ENCODE measurements around the gene MLANA. TPM values are rescaled to one million over a fixed set of nuclear protein-coding genes. Genes with fewer than 3 reads are reported as not detected.

Gene MLANA
- total RNA-seq, 1 donor = not detected

DNA sequence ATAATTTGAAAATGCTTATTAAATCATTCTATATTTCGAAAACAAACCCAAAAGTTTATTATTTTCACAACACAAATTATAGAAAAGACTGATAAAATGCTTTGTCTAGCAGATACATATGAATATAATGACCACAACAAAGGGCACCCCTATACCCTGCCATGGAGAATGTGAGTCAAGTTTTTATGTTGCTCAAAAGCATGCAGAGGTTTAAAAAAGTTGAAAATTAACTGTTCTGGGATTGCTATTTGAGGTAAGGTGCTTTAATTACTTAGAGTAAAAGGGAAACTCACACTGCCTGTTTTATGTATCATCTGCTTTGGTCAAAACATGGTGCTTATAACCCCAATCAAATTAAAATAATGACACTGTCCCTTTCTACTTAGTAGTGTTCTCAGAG is 41.0 kb downstream of the MLANA start:
- TF ChIP-seq, protein P1, sequence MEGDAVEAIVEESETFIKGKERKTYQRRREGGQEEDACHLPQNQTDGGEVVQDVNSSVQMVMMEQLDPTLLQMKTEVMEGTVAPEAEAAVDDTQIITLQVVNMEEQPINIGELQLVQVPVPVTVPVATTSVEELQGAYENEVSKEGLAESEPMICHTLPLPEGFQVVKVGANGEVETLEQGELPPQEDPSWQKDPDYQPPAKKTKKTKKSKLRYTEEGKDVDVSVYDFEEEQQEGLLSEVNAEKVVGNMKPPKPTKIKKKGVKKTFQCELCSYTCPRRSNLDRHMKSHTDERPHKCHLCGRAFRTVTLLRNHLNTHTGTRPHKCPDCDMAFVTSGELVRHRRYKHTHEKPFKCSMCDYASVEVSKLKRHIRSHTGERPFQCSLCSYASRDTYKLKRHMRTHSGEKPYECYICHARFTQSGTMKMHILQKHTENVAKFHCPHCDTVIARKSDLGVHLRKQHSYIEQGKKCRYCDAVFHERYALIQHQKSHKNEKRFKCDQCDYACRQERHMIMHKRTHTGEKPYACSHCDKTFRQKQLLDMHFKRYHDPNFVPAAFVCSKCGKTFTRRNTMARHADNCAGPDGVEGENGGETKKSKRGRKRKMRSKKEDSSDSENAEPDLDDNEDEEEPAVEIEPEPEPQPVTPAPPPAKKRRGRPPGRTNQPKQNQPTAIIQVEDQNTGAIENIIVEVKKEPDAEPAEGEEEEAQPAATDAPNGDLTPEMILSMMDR (IDR thresholded peaks at IDR 0.05; ENCODE audit: insufficient read depth, low read depth, low read length) = no peak
- DNase-seq (ENCODE audit: low read depth) = no peak
- H3K4me3 ChIP-seq (ENCODE audit: low read depth, low read length) = no peak overlapping the region

- TF ChIP-seq, protein P1 (IDR thresholded peaks at IDR 0.05; ENCODE audit: insufficient read depth, low read depth, low read length) = no peak
- no peak overlapping the region for H3K4me3 ChIP-seq (ENCODE audit: low read depth, low read length)
- DNase-seq (ENCODE audit: low read depth) = no peak
Measured at GRCh38 chr9:5938449-5938848, 47.8 kb downstream of the MLANA start.

DNA sequence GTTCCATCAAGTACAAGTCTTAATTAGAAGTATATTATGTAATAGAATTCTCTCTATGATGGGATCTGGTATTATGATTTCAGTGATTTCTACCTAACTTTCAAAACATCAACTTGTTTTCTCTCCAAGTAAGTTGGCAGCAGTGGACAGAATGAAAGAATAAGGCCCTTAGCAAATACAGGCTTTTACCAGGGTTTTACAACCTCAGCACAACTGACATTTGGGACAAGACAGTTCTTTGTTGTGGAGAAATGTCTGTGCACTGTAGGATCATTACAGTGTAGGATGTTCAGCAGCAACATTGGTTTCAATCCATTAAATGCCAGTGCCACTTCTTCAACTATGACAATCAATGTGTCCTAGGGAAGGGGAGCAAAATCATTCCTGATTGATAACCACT is 48.8 kb downstream of the MLANA start:
- no peak overlapping the region for H3K4me3 ChIP-seq (ENCODE audit: low read depth, low read length)
- DNase-seq (ENCODE audit: low read depth) = no peak
- TF ChIP-seq, protein P1 (IDR thresholded peaks at IDR 0.05; ENCODE audit: insufficient read depth, low read depth, low read length) = no peak

DNA sequence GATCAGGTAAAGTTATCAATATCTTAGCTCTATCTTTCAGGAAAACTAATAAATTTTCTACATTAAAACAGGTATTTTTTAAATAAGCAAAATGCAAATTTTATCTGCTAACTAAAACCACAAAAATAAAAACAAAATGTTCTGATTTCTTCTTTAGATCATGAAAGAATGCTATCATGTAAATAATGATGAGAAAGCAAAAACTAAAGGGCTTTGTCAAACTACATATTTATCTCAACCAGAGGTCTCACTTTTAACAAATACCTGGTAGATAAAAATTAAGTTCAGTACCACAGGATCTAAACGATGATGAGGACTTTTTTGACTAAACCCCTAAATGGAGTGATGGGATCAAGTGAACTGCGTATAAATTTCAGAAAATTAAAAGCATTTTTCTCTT is 50.5 kb downstream of the MLANA start:
- no peak overlapping the region for H3K4me3 ChIP-seq (ENCODE audit: low read depth, low read length)
- TF ChIP-seq, protein P1 (IDR thresholded peaks at IDR 0.05; ENCODE audit: insufficient read depth, low read depth, low read length) = no peak
- DNase-seq (ENCODE audit: low read depth) = peak; percentile 12

GRCh38 chr9:5945112-5945511 is 54.4 kb downstream of the MLANA start:
- DNase-seq (ENCODE audit: low read depth) = no peak
- TF ChIP-seq, protein P1 (IDR thresholded peaks at IDR 0.05; ENCODE audit: insufficient read depth, low read depth, low read length) = no peak
- H3K4me3 ChIP-seq (ENCODE audit: low read depth, low read length) = no peak overlapping the region

GRCh38 chr9:5947912-5948311 is 57.2 kb downstream of the MLANA start:
- TF ChIP-seq, protein P1 (IDR thresholded peaks at IDR 0.05; ENCODE audit: insufficient read depth, low read depth, low read length) = no peak
- DNase-seq (ENCODE audit: low read depth) = peak; percentile 6

DNA sequence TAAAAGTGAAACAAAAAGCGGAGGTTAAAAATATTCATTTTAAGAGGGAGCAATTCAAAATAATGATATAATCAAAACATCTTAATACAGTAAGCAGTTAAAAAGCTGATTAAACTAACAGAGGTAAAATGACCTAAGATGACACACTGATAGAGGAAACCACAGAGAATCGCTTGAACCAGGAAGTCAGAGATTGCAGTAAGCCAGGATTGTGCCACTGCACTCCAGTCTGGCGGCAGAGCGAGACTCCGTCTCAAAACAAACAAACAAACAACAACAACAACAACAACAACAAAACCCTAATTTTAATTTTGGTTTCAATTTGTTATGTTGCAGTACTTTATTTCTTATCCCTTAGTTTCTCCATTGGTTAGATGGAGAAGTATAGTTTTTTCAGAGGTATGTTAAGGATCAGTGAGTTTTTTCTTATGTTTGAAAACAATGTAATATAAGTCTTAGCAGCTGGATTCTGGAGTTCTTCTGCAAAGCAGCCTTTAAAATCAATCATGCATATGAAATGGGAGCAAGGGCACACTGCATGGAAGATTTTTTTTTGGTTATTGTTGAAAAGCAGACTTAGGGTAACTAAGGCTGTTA is 58.5 kb downstream of the MLANA start:
- DNase-seq (ENCODE audit: low read depth) = peak; percentile 47
- H3K4me3 ChIP-seq (ENCODE audit: low read depth, low read length) = peak overlapping the region; percentile 34

More at GRCh38 chr9:5947912-5948311, 57.2 kb downstream of the MLANA start:
- no peak overlapping the region for H3K4me3 ChIP-seq (ENCODE audit: low read depth, low read length)

More for the DNA sequence above, 58.5 kb downstream of the MLANA start:
- TF ChIP-seq, protein P1 (IDR thresholded peaks at IDR 0.05; ENCODE audit: insufficient read depth, low read depth, low read length) = no peak
